Activated naive CD8-positive, alpha-beta T cell treated with anti-CD3 and anti-CD28 coated beads for 36 hours (primary cell): ENCODE measurements around the gene IYD. TPM values are rescaled to one million over a fixed set of nuclear protein-coding genes. Genes with fewer than 3 reads are reported as not detected.
"Not testable (repeated sequence)": the region's sequence is repeated elsewhere in the genome, so short reads cannot be mapped to it uniquely, and the experiment has no call there.

Source experiments
- DNase-seq: peaks from one replicate; pipeline ENCODE4 v3.0.0; 2021
- H3K27ac Mint-ChIP-seq: one replicate; pipeline ENCODE4 v1.8.0; 2022; ENCODE audit warnings: mild to moderate bottlenecking, moderate library complexity, mixed read lengths
- H3K27me3 Mint-ChIP-seq: one replicate; pipeline ENCODE4 v1.8.0; 2022; ENCODE audit warnings: mild to moderate bottlenecking, mixed read lengths
- H3K36me3 Mint-ChIP-seq: one replicate; pipeline ENCODE4 v1.8.0; 2021; ENCODE audit warnings: mild to moderate bottlenecking, mixed read lengths
- H3K4me1 Mint-ChIP-seq: one replicate; pipeline ENCODE4 v1.8.0; 2021; ENCODE audit warnings: mixed read lengths
- H3K4me3 Mint-ChIP-seq: one replicate; pipeline ENCODE4 v1.8.0; 2022; ENCODE audit warnings: mild to moderate bottlenecking, moderate library complexity, mixed read lengths
- H3K9me3 Mint-ChIP-seq: one replicate; pipeline ENCODE4 v1.8.0; 2022; ENCODE audit warnings: mixed read lengths
- total RNA-seq, 2 experiments: library from RNA; stranded (reverse); gene quantifications; one replicate each; pipeline ENCODE4 v1.2.3, GENCODE V29; 2021

Gene IYD
- total RNA-seq, 2 experiments from 2014 or later = not detected

GRCh38 chr6:150370112-150370511 lies 1.3 kb downstream of the IYD start:
- Mint-ChIP-seq H3K27me3 (no peaks in the 10 kb centered on the region), H3K36me3 (no peaks in the 10 kb centered on the region), H3K4me1 (no peaks in the 10 kb centered on the region), H3K27ac (no peak overlapping the region), H3K9me3 (no peaks in the 10 kb centered on the region), H3K4me3 (no peak overlapping the region)
- no peak for DNase-seq

- Mint-ChIP-seq H3K9me3 (no peaks in the 10 kb centered on the region), H3K27ac (no peak overlapping the region), H3K36me3 (no peaks in the 10 kb centered on the region), H3K4me1 (no peaks in the 10 kb centered on the region), H3K27me3 (no peaks in the 10 kb centered on the region), H3K4me3 (no peak overlapping the region)
- no peak for DNase-seq
Measured at GRCh38 chr6:150371356-150371755, 2.5 kb downstream of the IYD start.

- H3K9me3 Mint-ChIP-seq = no peaks in the 10 kb centered on the region
- no peak overlapping the region for H3K4me3 Mint-ChIP-seq
- no peaks in the 10 kb centered on the region for H3K36me3 Mint-ChIP-seq
- no peaks in the 10 kb centered on the region for H3K4me1 Mint-ChIP-seq
- no peak for DNase-seq
- H3K27me3 Mint-ChIP-seq = no peaks in the 10 kb centered on the region
- no peak overlapping the region for H3K27ac Mint-ChIP-seq
Measured at GRCh38 chr6:150372051-150372450, 3.2 kb downstream of the IYD start.

- Mint-ChIP-seq H3K36me3 (no peaks in the 10 kb centered on the region), H3K27me3 (no peaks in the 10 kb centered on the region), H3K4me3 (no peak overlapping the region), H3K9me3 (no peaks in the 10 kb centered on the region), H3K27ac (no peak overlapping the region), H3K4me1 (no peaks in the 10 kb centered on the region)
- DNase-seq = no peak
Measured at GRCh38 chr6:150373260-150373701, 4.5 kb downstream of the IYD start.

- not testable (repeated sequence) for H3K4me1 Mint-ChIP-seq, DNase-seq, H3K9me3 Mint-ChIP-seq, H3K4me3 Mint-ChIP-seq, H3K36me3 Mint-ChIP-seq, H3K27me3 Mint-ChIP-seq, H3K27ac Mint-ChIP-seq
Measured at GRCh38 chr6:150374346-150374745, 5.5 kb downstream of the IYD start.

DNA sequence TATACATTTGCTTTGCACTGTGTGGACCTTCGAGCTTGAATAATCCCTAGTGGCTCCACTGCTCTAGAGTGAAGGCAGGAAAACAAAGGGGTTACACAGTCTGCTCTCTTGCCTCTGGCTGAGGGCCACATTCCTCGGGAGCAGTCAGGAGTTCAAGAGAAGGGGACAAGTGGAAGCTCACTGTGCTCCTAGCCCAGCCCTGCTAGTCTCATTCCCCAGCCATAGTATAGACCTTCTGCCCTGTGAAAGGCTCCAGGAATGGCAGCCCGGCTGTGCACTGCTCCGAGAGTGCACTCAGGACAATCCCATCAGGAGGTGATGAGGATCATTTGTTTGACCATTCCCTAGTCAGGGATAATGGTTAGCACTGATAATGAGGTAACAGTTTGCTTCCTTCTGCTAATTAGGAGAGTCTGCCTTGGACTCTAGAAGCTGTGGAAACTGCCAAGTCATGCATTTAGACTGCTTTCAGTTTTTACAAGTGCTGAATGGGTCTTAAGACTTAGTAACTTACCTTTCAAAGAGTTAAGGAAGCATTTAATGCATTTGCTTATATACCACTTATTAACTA lies 8.5 kb downstream of the IYD start:
- DNase-seq = no peak
- H3K9me3 Mint-ChIP-seq = no peaks in the 10 kb centered on the region
- H3K36me3 Mint-ChIP-seq = no peaks in the 10 kb centered on the region
- H3K27ac Mint-ChIP-seq = no peak overlapping the region
- no peaks in the 10 kb centered on the region for H3K4me1 Mint-ChIP-seq
- H3K27me3 Mint-ChIP-seq = peaks cover 13% of the 10 kb centered on the region
- no peak overlapping the region for H3K4me3 Mint-ChIP-seq

DNA sequence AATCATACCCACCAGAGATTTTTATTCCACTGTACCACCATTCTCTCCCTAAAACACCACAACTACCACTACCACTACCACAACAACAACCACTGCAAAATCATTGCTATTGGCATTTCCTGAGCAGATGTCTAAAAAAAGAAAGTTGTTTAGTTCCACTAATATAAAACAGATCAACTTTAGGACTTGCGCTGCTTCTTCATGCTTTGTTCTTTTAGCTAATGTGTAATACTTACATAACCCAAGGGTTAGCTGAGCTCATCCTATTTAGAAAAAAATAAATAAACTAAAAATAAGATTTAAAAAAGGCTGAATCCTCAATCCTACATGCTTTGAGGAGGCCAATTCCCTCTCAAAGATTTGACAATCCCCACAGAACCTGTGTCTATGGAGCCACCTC lies 11.4 kb downstream of the IYD start:
- no peaks in the 10 kb centered on the region for H3K36me3 Mint-ChIP-seq
- no peak overlapping the region for H3K27ac Mint-ChIP-seq
- H3K4me3 Mint-ChIP-seq = no peak overlapping the region
- H3K27me3 Mint-ChIP-seq = peaks cover 14% of the 10 kb centered on the region
- H3K4me1 Mint-ChIP-seq = no peaks in the 10 kb centered on the region
- no peak for DNase-seq
- no peaks in the 10 kb centered on the region for H3K9me3 Mint-ChIP-seq

DNA sequence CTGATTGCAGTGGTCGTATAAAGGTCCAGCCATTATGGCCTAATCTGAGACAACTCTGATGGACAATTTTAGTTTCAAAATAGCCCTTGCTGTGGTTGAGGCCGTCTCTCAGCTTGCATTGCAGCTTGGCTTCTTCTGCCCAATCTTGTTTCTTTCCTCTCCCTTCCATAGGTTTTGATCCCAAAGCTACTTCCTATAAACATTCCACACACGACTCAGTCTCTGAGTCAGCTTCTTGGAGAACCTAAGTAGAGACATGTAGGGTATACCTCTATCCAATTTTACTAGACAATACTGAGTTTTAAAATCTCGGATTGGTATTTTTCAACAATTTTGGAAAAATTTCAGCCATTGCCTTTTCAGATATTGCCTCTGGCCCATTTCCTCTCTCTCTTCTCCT lies 13.4 kb downstream of the IYD start:
- no peaks in the 10 kb centered on the region for H3K4me1 Mint-ChIP-seq
- no peak overlapping the region for H3K27ac Mint-ChIP-seq
- no peaks in the 10 kb centered on the region for H3K36me3 Mint-ChIP-seq
- H3K27me3 Mint-ChIP-seq = peaks cover 20% of the 10 kb centered on the region
- no peak for DNase-seq
- no peaks in the 10 kb centered on the region for H3K9me3 Mint-ChIP-seq
- no peak overlapping the region for H3K4me3 Mint-ChIP-seq

- Mint-ChIP-seq H3K4me3 (no peak overlapping the region), H3K9me3 (no peaks in the 10 kb centered on the region), H3K36me3 (no peaks in the 10 kb centered on the region), H3K4me1 (no peaks in the 10 kb centered on the region), H3K27me3 (peaks cover 29% of the 10 kb centered on the region), H3K27ac (no peak overlapping the region)
- DNase-seq = no peak
Measured at GRCh38 chr6:150391414-150391813, 22.6 kb downstream of the IYD start.

GRCh38 chr6:150391890-150392289 lies 23.1 kb downstream of the IYD start:
- Mint-ChIP-seq H3K9me3 (no peaks in the 10 kb centered on the region), H3K27ac (no peak overlapping the region), H3K36me3 (no peaks in the 10 kb centered on the region), H3K4me3 (no peak overlapping the region), H3K27me3 (peaks cover 27% of the 10 kb centered on the region), H3K4me1 (no peaks in the 10 kb centered on the region)
- no peak for DNase-seq

GRCh38 chr6:150392452-150393220 lies 23.8 kb downstream of the IYD start:
- Mint-ChIP-seq H3K4me1 (no peaks in the 10 kb centered on the region), H3K4me3 (no peak overlapping the region), H3K27me3 (peaks cover 24% of the 10 kb centered on the region), H3K36me3 (no peaks in the 10 kb centered on the region), H3K27ac (no peak overlapping the region), H3K9me3 (no peaks in the 10 kb centered on the region)
- no peak for DNase-seq

DNA sequence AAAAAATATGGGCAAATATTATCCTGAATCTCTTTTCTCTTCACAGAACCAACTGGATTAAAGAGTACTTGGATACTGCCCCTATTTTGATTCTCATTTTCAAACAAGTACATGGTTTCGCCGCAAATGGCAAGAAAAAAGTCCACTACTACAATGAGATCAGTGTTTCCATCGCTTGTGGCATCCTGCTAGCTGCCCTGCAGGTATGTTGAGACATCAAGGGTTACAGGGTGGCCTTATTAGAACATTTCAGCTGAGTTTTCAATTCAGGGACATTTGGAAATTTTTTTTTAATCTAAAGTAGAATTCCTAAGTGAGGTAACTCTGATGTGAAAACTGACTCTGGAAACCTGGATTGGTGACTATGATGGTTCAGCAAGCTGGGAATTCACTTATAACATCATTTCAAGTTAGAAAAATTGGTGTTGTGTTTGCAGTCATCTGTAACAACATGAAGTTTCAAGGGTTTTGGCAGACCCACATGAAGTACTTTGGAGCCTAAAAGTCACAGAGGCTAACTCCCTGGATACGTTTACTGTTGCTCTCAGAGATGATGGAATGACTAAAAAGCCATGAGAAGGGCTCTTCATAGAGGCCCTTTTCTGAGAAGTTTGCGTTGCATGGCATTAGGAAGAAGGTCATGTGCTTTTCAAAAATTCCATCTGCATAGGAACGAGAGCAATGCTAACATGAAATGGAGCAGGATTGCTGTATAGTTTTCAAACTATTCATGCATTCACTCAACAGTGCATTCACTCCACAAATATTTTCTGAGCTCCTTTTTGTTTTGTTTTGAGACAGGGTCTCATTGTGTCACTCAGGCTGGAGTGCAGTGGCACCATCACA lies 25.5 kb downstream of the IYD start:
- Mint-ChIP-seq H3K9me3 (no peaks in the 10 kb centered on the region), H3K36me3 (no peaks in the 10 kb centered on the region), H3K27ac (no peak overlapping the region), H3K27me3 (peaks cover 10% of the 10 kb centered on the region), H3K4me1 (no peaks in the 10 kb centered on the region), H3K4me3 (no peak overlapping the region)
- no peak for DNase-seq

DNA sequence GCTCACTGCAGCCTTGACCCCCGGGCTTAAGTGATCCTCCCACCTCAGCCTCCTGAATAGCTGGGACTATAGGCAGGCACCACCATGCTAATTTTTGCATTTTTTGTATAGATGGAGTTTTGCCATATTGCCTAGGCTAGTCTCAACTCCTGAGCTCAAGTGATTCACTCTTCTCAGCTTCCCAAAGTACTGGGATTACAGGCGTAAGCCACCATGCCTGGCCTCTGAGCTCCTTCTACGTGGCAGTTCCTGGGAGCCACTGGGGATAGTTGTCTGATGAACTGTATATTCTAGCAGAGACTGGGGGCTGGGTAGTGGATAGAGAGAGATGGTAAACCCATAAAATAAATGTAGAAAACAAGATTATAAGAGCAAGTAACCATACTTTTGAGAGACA lies 26.1 kb downstream of the IYD start:
- H3K27me3 Mint-ChIP-seq = peaks cover 4% of the 10 kb centered on the region
- H3K36me3 Mint-ChIP-seq = no peaks in the 10 kb centered on the region
- DNase-seq = no peak
- H3K4me1 Mint-ChIP-seq = no peaks in the 10 kb centered on the region
- no peaks in the 10 kb centered on the region for H3K9me3 Mint-ChIP-seq
- H3K27ac Mint-ChIP-seq = no peak overlapping the region
- H3K4me3 Mint-ChIP-seq = no peak overlapping the region

- H3K27me3 Mint-ChIP-seq = peaks cover 4% of the 10 kb centered on the region
- no peaks in the 10 kb centered on the region for H3K36me3 Mint-ChIP-seq
- DNase-seq = peak; percentile 25
- H3K27ac Mint-ChIP-seq = no peak overlapping the region
- H3K9me3 Mint-ChIP-seq = no peaks in the 10 kb centered on the region
- H3K4me3 Mint-ChIP-seq = no peak overlapping the region
- H3K4me1 Mint-ChIP-seq = no peaks in the 10 kb centered on the region
Measured at GRCh38 chr6:150395388-150396009, 26.7 kb downstream of the IYD start.
